Keratinocyte (primary cell): ENCODE results near the gene LSM14A. TPM values are rescaled to one million over a fixed set of nuclear protein-coding genes. Genes with fewer than 3 reads are reported as not detected.

Source experiments
- DNase-seq: peaks from one replicate; pipeline ENCODE4 v3.0.0-alpha.2; 2011; ENCODE audit warnings: low read depth, missing footprints, low spot score
- FAIRE-seq: peaks from 2 replicates; lab custom pipeline; 2011; peaks lifted over from hg19 to GRCh38; lab: Jason Lieb, UNC
- H2AFZ ChIP-seq: 2 replicates; pipeline ENCODE4 v1.6.0; 2012; ENCODE audit warnings: low read length, control low read depth, inconsistent platforms; ENCODE audit not compliant: control insufficient read depth
- H3K27ac ChIP-seq: 2 replicates; pipeline ENCODE4 v1.5.1; 2011; ENCODE audit warnings: low read length; ENCODE audit not compliant: control insufficient read depth, insufficient read depth
- H3K27me3 ChIP-seq: 3 replicates; pipeline ENCODE4 v1.6.0; 2011; ENCODE audit warnings: low read length; ENCODE audit not compliant: control insufficient read depth, insufficient read depth; ENCODE audit errors: extremely low read depth
- H3K36me3 ChIP-seq, 2 experiments: 2 replicates in 1 of 2; 3 replicates in 1 of 2; pipeline ENCODE4 v1.5.1; 2011; ENCODE audit warnings: low read length in 2 of 2, mild to moderate bottlenecking in 1 of 2; ENCODE audit not compliant: control insufficient read depth in 2 of 2, insufficient read depth in 2 of 2; ENCODE audit errors: extremely low read depth in 1 of 2
- H3K4me1 ChIP-seq: 3 replicates; pipeline ENCODE4 v1.5.1; 2011; ENCODE audit warnings: low read length; ENCODE audit not compliant: control insufficient read depth, insufficient read depth; ENCODE audit errors: extremely low read depth
- H3K4me2 ChIP-seq: 3 replicates; pipeline ENCODE4 v1.6.0; 2011; ENCODE audit warnings: low read depth, low read length; ENCODE audit not compliant: control insufficient read depth, insufficient read depth; ENCODE audit errors: extremely low read depth
- H3K4me3 ChIP-seq, 3 experiments: fragments of 200-600 bp in 1 of 3; sonication (generic) in 1 of 3; 2 replicates in 2 of 3; 3 replicates in 1 of 3; pipeline ENCODE4 v1.5.1; 2011 to 2016; ENCODE audit warnings: low read length in 3 of 3, mild to moderate bottlenecking in 3 of 3, control low read depth in 2 of 3, inconsistent platforms in 1 of 3, low read depth in 1 of 3, mixed read lengths in 1 of 3, mixed run types in 1 of 3, moderate library complexity in 1 of 3; ENCODE audit not compliant: control insufficient read depth in 2 of 3, insufficient read depth in 2 of 3; ENCODE audit errors: extremely low read depth in 1 of 3
- H3K79me2 ChIP-seq: 2 replicates; pipeline ENCODE4 v1.6.0; 2012; ENCODE audit warnings: low read length; ENCODE audit not compliant: control insufficient read depth, insufficient read depth
- H3K9ac ChIP-seq: 3 replicates; pipeline ENCODE4 v1.6.0; 2011; ENCODE audit warnings: low read length; ENCODE audit not compliant: control insufficient read depth, insufficient read depth; ENCODE audit errors: extremely low read depth
- H3K9me1 ChIP-seq: 3 replicates; pipeline ENCODE4 v1.6.0; 2011; ENCODE audit warnings: low read length; ENCODE audit not compliant: control insufficient read depth, insufficient read depth; ENCODE audit errors: extremely low read depth
- H3K9me3 ChIP-seq: 2 replicates; pipeline ENCODE4 v1.5.1; 2012; ENCODE audit warnings: low read depth, low read length; ENCODE audit not compliant: control insufficient read depth
- H4K20me1 ChIP-seq: 3 replicates; pipeline ENCODE4 v1.6.0; 2011; ENCODE audit warnings: low read length; ENCODE audit not compliant: control insufficient read depth, insufficient read depth; ENCODE audit errors: extremely low read depth
- EZH2 ChIP-seq: IDR thresholded peaks from one replicate; pipeline ENCODE4 v1.6.1; 2012; ENCODE audit warnings: inconsistent platforms, mild to moderate bottlenecking, low read length, moderate library complexity
- dilution Hi-C: fragments of 300-500 bp; cut with MboI; formaldehyde crosslinking; loops from one replicate; pipeline ENCODE4 v1.7.0; 2020; ENCODE audit warnings: low sequenced_read_pairs; ENCODE audit not compliant: extremely low pct_ligation_motif_present
- polyA plus RNA-seq, 5 experiments: library from polyadenylated mRNA; depleted of rRNA in 3 of 5; stranded (reverse) in 3 of 5; stranded (forward) in 1 of 5; unstranded in 1 of 5; fragments of >200 nt; gene quantifications; 1 replicate in 1 of 5; 2 replicates in 3 of 5; 3 replicates in 1 of 5; pipeline versions ENCODE4 v1.2.1 to v1.2.3, GENCODE V29; 2011 to 2012; ENCODE audit warnings: missing spikeins in 2 of 5, low read depth in 1 of 5, low replicate concordance in 1 of 5
- TF ChIP-seq, protein P1 (sequence below), 3 experiments: IDR thresholded peaks in 1 of 3; conservative IDR thresholded peaks in 1 of 3; optimal IDR thresholded peaks in 1 of 3; 2 replicates in 2 of 3; 3 replicates in 1 of 3; pipeline versions ENCODE3 to v1.5.1; 2011; ENCODE audit warnings: low read length in 3 of 3, mild to moderate bottlenecking in 3 of 3, moderate library complexity in 2 of 3, control low read depth in 1 of 3, inconsistent platforms in 1 of 3; ENCODE audit not compliant: insufficient read depth in 2 of 3; ENCODE audit errors: extremely low read depth in 1 of 3

LSM14A gene
- polyA plus RNA-seq, 1 donor (not counting 4 experiments of a cell fraction or from before 2014, with no cell fraction given): 103 TPM

DNA sequence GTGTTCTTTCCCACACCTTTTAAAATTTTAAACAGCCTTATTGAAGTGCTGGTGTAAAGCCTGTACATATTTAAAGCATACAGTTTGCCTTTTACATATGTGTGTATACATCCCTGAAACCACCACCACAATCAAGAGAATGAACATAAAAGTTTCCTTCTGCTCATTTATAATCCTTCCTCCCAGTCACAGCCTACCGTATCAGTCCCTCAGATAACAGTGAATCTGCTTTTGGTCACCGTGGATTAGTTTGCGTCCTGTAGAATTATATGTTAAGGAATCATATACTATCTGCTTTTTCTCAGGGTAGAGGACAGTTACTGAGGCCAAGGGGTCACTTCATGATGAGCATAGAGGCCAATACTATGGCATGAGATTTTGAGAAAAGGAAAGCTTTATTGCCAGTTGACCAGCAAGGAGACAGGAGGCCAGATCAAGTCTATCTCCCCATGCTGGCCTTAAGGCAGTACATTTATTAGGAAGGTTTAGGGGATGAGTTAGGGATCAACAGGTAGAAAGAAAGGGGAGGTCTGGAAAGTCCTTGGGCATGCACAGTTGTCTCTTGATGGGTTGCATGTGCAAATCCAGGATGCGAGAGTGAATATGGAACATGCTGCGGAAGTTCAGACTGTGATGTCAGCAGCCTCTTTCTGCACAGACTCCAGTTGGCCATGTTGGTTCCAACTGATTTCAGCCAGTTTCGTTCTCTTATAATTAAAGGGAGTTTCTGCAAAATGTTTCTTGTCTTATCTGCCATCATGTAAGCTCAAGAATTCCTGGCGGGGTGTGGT is 36.3 kb upstream of the LSM14A start:
- Histone ChIP-seq H3K4me2 (no peak overlapping the region), H3K9me1 (no peaks in the 10 kb centered on the region), H3K27me3 (no peaks in the 10 kb centered on the region), H4K20me1 (no peaks in the 10 kb centered on the region), H3K9me3 (no peaks in the 10 kb centered on the region), H3K36me3 (no peaks in the 10 kb centered on the region), H3K27ac (no peak overlapping the region), H3K4me1 (peaks cover 3% of the 10 kb centered on the region), H2AFZ (no peak overlapping the region), H3K79me2 (no peaks in the 10 kb centered on the region), H3K9ac (no peak overlapping the region), H3K4me3 (no peak overlapping the region)
- TF ChIP-seq EZH2: no peak
- TF ChIP-seq, protein P1, sequence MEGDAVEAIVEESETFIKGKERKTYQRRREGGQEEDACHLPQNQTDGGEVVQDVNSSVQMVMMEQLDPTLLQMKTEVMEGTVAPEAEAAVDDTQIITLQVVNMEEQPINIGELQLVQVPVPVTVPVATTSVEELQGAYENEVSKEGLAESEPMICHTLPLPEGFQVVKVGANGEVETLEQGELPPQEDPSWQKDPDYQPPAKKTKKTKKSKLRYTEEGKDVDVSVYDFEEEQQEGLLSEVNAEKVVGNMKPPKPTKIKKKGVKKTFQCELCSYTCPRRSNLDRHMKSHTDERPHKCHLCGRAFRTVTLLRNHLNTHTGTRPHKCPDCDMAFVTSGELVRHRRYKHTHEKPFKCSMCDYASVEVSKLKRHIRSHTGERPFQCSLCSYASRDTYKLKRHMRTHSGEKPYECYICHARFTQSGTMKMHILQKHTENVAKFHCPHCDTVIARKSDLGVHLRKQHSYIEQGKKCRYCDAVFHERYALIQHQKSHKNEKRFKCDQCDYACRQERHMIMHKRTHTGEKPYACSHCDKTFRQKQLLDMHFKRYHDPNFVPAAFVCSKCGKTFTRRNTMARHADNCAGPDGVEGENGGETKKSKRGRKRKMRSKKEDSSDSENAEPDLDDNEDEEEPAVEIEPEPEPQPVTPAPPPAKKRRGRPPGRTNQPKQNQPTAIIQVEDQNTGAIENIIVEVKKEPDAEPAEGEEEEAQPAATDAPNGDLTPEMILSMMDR (optimal IDR thresholded peaks at IDR 0.05 in 1 of 3, IDR thresholded peaks at IDR 0.05 in 1 of 3, conservative IDR thresholded peaks at IDR 0.05 in 1 of 3; ENCODE audit: extremely low read depth in 1 of 3, insufficient read depth in 2 of 3, low read length in 3 of 3): no peak
- dilution Hi-C loops: no loop called here
- DNase-seq (no peak), FAIRE-seq (no peak)

DNA sequence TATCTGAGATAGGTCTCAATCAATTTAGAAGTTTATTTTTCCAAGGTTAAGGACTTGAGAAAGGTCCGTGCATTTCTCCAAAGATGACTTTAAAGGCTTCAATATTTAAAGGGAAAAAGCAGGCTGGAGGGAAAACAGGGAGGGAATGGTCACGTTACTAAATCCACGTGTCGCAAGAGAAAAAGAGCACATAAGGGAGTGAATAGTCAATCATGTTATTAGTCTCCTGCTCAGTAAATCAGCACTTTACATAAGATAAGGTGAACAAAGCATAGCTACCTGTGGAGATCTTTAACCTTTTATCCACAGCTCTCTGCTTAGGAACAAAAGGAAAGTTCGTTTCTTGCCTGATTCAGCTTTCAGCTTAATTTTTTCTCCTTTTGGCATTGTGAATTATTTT is 31.3 kb upstream of the LSM14A start:
- Histone ChIP-seq H3K9me3 (no peaks in the 10 kb centered on the region), H3K79me2 (no peaks in the 10 kb centered on the region), H2AFZ (no peak overlapping the region), H3K36me3 (no peaks in the 10 kb centered on the region), H3K4me1 (no peaks in the 10 kb centered on the region), H3K9ac (no peak overlapping the region), H3K9me1 (no peaks in the 10 kb centered on the region), H3K4me2 (no peak overlapping the region), H3K27ac (no peak overlapping the region), H3K4me3 (no peak overlapping the region), H4K20me1 (no peaks in the 10 kb centered on the region), H3K27me3 (no peaks in the 10 kb centered on the region)
- no peak for TF ChIP-seq EZH2
- TF ChIP-seq, protein P1 (optimal IDR thresholded peaks at IDR 0.05 in 1 of 3, IDR thresholded peaks at IDR 0.05 in 1 of 3, conservative IDR thresholded peaks at IDR 0.05 in 1 of 3; ENCODE audit: extremely low read depth in 1 of 3, insufficient read depth in 2 of 3, low read length in 3 of 3): no peak
- FAIRE-seq (no peak), DNase-seq (no peak)
- dilution Hi-C loops: no loop called here
